DMS53 treated with DMSO at 0.1 percent for 48 hours (cell line): ENCODE measurements around the gene MRPS6.

Experiments used
- DNase-seq: peaks from one replicate; lab custom pipeline; 2025; ENCODE audit not compliant: unreplicated experiment; lab: John Stamatoyannopoulos, UW

Gene MRPS6

GRCh38 chr21:34100337-34100736, 27.0 kb downstream of the MRPS6 start:
- DNase-seq = no peak

- no peak for DNase-seq
These were observed 27.4 kb downstream of the MRPS6 start for GRCh38 chr21:34100790-34101189.

- DNase-seq = no peak
These were observed 32.7 kb downstream of the MRPS6 start for GRCh38 chr21:34105947-34106541.

GRCh38 chr21:34107606-34108005, 34.2 kb downstream of the MRPS6 start:
- no peak for DNase-seq

- DNase-seq = no peak
These were observed 35.7 kb downstream of the MRPS6 start for GRCh38 chr21:34109075-34109474.

- no peak for DNase-seq
These were observed 37.3 kb downstream of the MRPS6 start for GRCh38 chr21:34110594-34111202.

- DNase-seq = no peak
These were observed 39.1 kb downstream of the MRPS6 start for GRCh38 chr21:34112316-34113033.

GRCh38 chr21:34113842-34114241, 40.5 kb downstream of the MRPS6 start:
- DNase-seq = no peak

- no peak for DNase-seq
These were observed 41.8 kb downstream of the MRPS6 start for GRCh38 chr21:34115160-34115559.

GRCh38 chr21:34116569-34116968, 43.2 kb downstream of the MRPS6 start:
- DNase-seq = no peak

- no peak for DNase-seq
These were observed 47.5 kb downstream of the MRPS6 start for GRCh38 chr21:34120867-34121266.

GRCh38 chr21:34122047-34122446, 48.7 kb downstream of the MRPS6 start:
- DNase-seq = no peak

GRCh38 chr21:34123609-34124008, 50.2 kb downstream of the MRPS6 start:
- DNase-seq = no peak

GRCh38 chr21:34126269-34126668, 52.9 kb downstream of the MRPS6 start:
- DNase-seq = no peak

GRCh38 chr21:34126691-34127090, 53.3 kb downstream of the MRPS6 start:
- no peak for DNase-seq

GRCh38 chr21:34128124-34128523, 54.7 kb downstream of the MRPS6 start:
- DNase-seq = no peak

- DNase-seq = no peak
These were observed 55.3 kb downstream of the MRPS6 start for GRCh38 chr21:34128674-34129038.

GRCh38 chr21:34129039-34129891, 55.9 kb downstream of the MRPS6 start:
- no peak for DNase-seq

GRCh38 chr21:34129901-34130715, 56.7 kb downstream of the MRPS6 start:
- no peak for DNase-seq

GRCh38 chr21:34130716-34130985, 57.3 kb downstream of the MRPS6 start:
- DNase-seq = no peak

- DNase-seq = no peak
These were observed 58.2 kb downstream of the MRPS6 start for GRCh38 chr21:34131586-34131985.
